ENCODE measurements around the gene B3GALT6.

DNA sequence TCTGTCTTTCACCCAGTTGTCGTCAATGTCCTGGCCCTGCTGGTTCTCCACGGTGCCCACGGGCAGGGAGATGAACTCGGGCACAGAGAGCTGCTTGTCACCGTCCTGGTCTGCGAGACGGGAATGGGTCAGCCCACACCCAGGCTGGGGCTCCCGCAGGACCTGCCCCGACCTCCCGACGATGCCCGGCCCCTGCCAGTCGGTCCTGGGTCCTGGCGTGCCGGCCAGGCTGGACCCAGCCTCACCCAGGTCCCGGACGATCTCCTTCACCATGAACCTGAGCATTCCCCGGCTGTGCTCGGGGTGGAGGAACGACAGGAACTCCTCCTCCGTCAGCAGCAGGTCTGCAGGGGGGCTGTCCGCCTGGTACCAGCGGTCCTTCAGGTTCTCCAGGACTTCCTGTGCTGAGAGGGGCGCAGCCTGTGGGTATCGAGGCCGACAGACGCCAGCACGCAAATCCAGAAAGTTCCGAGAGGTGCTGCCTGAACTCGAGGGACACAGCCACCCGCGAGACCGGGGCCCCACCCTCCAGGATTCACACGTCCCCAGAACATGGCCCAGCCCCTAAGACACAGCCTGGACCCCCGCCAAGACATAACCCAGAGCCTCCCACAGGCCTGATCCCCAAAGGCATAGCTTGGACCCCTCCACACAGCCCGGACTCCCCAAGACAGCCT, 13.4 kb upstream of the B3GALT6 start:
- TF ChIP-seq, protein P1, sequence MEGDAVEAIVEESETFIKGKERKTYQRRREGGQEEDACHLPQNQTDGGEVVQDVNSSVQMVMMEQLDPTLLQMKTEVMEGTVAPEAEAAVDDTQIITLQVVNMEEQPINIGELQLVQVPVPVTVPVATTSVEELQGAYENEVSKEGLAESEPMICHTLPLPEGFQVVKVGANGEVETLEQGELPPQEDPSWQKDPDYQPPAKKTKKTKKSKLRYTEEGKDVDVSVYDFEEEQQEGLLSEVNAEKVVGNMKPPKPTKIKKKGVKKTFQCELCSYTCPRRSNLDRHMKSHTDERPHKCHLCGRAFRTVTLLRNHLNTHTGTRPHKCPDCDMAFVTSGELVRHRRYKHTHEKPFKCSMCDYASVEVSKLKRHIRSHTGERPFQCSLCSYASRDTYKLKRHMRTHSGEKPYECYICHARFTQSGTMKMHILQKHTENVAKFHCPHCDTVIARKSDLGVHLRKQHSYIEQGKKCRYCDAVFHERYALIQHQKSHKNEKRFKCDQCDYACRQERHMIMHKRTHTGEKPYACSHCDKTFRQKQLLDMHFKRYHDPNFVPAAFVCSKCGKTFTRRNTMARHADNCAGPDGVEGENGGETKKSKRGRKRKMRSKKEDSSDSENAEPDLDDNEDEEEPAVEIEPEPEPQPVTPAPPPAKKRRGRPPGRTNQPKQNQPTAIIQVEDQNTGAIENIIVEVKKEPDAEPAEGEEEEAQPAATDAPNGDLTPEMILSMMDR (IDR thresholded peaks at IDR 0.05) = no peak
- no peak for TF ChIP-seq POLR2A (IDR thresholded peaks at IDR 0.05)

Measured in stomach (tissue), 4 donors.